HEK293T (cell line): Measurements from ENCODE around the gene SETD5.

ENCODE experiments used
- CTCF ChIA-PET: fragments of 350-600 bp; formaldehyde crosslinking; extraction: SDS; loops from one replicate; lab custom pipeline; 2021; ENCODE audit warnings: antibody characterized with exemption, inconsistent platforms; lab: Yijun Ruan, JAX
- POLR2A ChIA-PET: fragments of 350-600 bp; formaldehyde crosslinking; extraction: SDS; loops from one replicate; lab custom pipeline; 2020; ENCODE audit warnings: antibody characterized with exemption, inconsistent platforms; lab: Yijun Ruan, JAX
- DNase-seq: peaks from one replicate; pipeline ENCODE4 v3.0.0; 2012; ENCODE audit warnings: mixed read lengths; ENCODE audit errors: extremely low spot score
- ARNT ChIP-seq: fragments of 450-650 bp; IDR thresholded peaks from 2 replicates; pipeline ENCODE4 v1.6.1; 2017; ENCODE audit warnings: mild to moderate bottlenecking
- BHLHE40 ChIP-seq: fragments of 450-650 bp; IDR thresholded peaks from 2 replicates; pipeline ENCODE4 v1.6.1; 2016; ENCODE audit warnings: mild to moderate bottlenecking, moderate library complexity, borderline replicate concordance
- CTBP1 ChIP-seq: fragments of 450-650 bp; IDR thresholded peaks from 2 replicates; pipeline ENCODE4 v1.6.1; 2016; ENCODE audit warnings: borderline replicate concordance
- ELF4 ChIP-seq: fragments of 450-650 bp; IDR thresholded peaks from 2 replicates; pipeline ENCODE4 v1.6.1; 2017; ENCODE audit warnings: antibody characterized with exemption
- FOXA1 ChIP-seq: fragments of 450-650 bp; IDR thresholded peaks from 2 replicates; pipeline ENCODE4 v1.6.1; 2016; ENCODE audit warnings: mild to moderate bottlenecking
- FOXK2 ChIP-seq: fragments of 450-650 bp; IDR thresholded peaks from 2 replicates; pipeline ENCODE4 v1.6.1; 2016; ENCODE audit warnings: mild to moderate bottlenecking
- FOXM1 ChIP-seq: fragments of 450-650 bp; IDR thresholded peaks from 2 replicates; pipeline ENCODE4 v1.6.1; 2017; ENCODE audit warnings: mild to moderate bottlenecking, borderline replicate concordance
- HDGF ChIP-seq: fragments of 450-650 bp; IDR thresholded peaks from 2 replicates; pipeline ENCODE4 v1.6.1; 2017; ENCODE audit warnings: antibody characterized with exemption, borderline replicate concordance
- L3MBTL2 ChIP-seq: fragments of 450-650 bp; conservative IDR thresholded peaks from 2 replicates; pipeline ENCODE4 v1.6.1; 2016; ENCODE audit warnings: mild to moderate bottlenecking
- LEF1 ChIP-seq: fragments of 450-650 bp; IDR thresholded peaks from 2 replicates; pipeline ENCODE4 v1.6.1; 2017; ENCODE audit warnings: mild to moderate bottlenecking, borderline replicate concordance
- NFRKB ChIP-seq: fragments of 450-650 bp; IDR thresholded peaks from 2 replicates; pipeline ENCODE4 v1.6.1; 2016; ENCODE audit warnings: mild to moderate bottlenecking, moderate library complexity
- PKNOX1 ChIP-seq: fragments of 450-650 bp; IDR thresholded peaks from 2 replicates; pipeline ENCODE4 v1.6.1; 2016
- SP1 ChIP-seq: fragments of 450-650 bp; IDR thresholded peaks from 2 replicates; pipeline ENCODE4 v1.6.1; 2017
- SUZ12 ChIP-seq: fragments of 450-650 bp; IDR thresholded peaks from 2 replicates; pipeline ENCODE4 v1.6.1; 2016; ENCODE audit warnings: mild to moderate bottlenecking
- TARDBP ChIP-seq: fragments of 450-650 bp; IDR thresholded peaks from 2 replicates; pipeline ENCODE4 v1.6.1; 2016
- ZNF384 ChIP-seq: fragments of 450-650 bp; IDR thresholded peaks from 2 replicates; pipeline ENCODE4 v1.6.1; 2016

SETD5 gene

DNA sequence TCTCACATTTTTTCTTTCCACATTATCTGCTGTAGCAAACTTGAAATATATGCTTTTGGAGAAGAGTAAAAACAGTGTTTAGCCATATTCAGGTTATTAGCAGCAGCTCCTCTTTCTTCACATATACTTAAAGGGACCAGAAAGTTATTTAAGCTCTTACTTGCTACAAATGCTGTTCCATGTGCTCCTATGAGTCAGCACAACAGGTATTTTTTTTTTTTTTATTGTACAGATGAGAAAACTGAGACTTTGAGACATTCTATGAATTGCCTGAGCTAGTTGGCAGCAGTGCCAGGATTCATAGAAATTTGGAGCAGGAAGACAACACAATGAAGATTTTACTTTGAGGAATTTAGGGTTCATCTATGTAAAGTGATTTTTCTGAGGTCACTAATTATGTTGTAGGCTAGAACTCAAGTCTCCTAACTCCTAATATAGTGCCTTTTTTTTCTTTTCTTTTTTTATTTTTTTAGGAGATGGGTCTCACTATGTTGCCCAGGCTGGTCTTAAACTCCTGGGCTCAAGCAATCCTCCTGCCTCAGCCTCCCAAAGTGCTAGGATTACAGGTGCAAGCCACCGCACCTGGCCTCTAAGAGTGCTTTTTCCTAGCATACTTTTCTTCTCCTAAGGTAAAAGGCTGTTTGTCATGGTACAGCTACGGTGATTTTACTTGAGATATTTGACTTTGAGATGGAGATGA, 23.6 kb downstream of the SETD5 start:
- ChIA-PET CTCF (interaction anchor here (0.6 to 1.9 kb wide), 2 partner anchors 18 to 68 kb away, joined by 3 to 11 read pairs; no protein-coding TSS in a partner anchor), POLR2A (interaction anchor here (1.8 to 5.1 kb wide), 2 partner anchors 25 to 58 kb away, joined by 12 to 46 read pairs; partner anchors contain the start of genes SETD5 and THUMPD3)
- no peak for DNase-seq
- no peak for TF ChIP-seq BHLHE40
- TF ChIP-seq ZNF384: 0 out of 2 replicates have a peak, but pooled peaks have one; percentile 28

- ChIA-PET CTCF (no interaction called here), POLR2A (interaction anchor here (1.3 to 5.1 kb wide), 2 partner anchors 27 to 39 kb away, joined by 3 to 46 read pairs; partner anchors contain the start of gene SETD5)
- TF ChIP-seq PKNOX1 (no peak), SUZ12 (no peak), TARDBP (no peak), LEF1 (no peak), SP1 (no peak), FOXA1 (no peak), CTBP1 (no peak), ZNF384 (no peak), ELF4 (no peak), L3MBTL2 (no peak), NFRKB (no peak), ARNT (no peak)
- DNase-seq: peak; percentile 49
Measured at GRCh38 chr3:9422712-9423424, 25.5 kb downstream of the SETD5 start.

- ChIA-PET POLR2A (interaction anchor here (0.6 kb wide), 1 partner anchor 32 kb away, joined by 3 read pairs; no protein-coding TSS in a partner anchor), CTCF (no interaction called here)
- no peak for DNase-seq
- TF ChIP-seq ELF4: no peak
- no peak for TF ChIP-seq L3MBTL2
- no peak for TF ChIP-seq FOXA1
- TF ChIP-seq NFRKB: no peak
- no peak for TF ChIP-seq SUZ12
- no peak for TF ChIP-seq TARDBP
- TF ChIP-seq FOXK2: no peak
- no peak for TF ChIP-seq ZNF384
- no peak for TF ChIP-seq HDGF
- no peak for TF ChIP-seq ARNT
- TF ChIP-seq LEF1: no peak
- TF ChIP-seq FOXM1: no peak
- no peak for TF ChIP-seq CTBP1
- no peak for TF ChIP-seq SP1
- TF ChIP-seq BHLHE40: no peak
- TF ChIP-seq PKNOX1: no peak
Measured at GRCh38 chr3:9428411-9428810, 31.0 kb downstream of the SETD5 start.

- CTCF ChIA-PET: interaction anchor here (1.0 kb wide), 1 partner anchor 77 kb away, joined by 3 read pairs; no protein-coding TSS in a partner anchor
- DNase-seq: no peak
- TF ChIP-seq NFRKB (no peak), FOXA1 (no peak), L3MBTL2 (no peak)
- POLR2A ChIA-PET: interaction anchor here (1.2 to 1.3 kb wide), 2 partner anchors 34 to 68 kb away, joined by 3 to 5 read pairs; partner anchors contain the start of gene THUMPD3
Measured at GRCh38 chr3:9430733-9431132, 33.3 kb downstream of the SETD5 start.

DNA sequence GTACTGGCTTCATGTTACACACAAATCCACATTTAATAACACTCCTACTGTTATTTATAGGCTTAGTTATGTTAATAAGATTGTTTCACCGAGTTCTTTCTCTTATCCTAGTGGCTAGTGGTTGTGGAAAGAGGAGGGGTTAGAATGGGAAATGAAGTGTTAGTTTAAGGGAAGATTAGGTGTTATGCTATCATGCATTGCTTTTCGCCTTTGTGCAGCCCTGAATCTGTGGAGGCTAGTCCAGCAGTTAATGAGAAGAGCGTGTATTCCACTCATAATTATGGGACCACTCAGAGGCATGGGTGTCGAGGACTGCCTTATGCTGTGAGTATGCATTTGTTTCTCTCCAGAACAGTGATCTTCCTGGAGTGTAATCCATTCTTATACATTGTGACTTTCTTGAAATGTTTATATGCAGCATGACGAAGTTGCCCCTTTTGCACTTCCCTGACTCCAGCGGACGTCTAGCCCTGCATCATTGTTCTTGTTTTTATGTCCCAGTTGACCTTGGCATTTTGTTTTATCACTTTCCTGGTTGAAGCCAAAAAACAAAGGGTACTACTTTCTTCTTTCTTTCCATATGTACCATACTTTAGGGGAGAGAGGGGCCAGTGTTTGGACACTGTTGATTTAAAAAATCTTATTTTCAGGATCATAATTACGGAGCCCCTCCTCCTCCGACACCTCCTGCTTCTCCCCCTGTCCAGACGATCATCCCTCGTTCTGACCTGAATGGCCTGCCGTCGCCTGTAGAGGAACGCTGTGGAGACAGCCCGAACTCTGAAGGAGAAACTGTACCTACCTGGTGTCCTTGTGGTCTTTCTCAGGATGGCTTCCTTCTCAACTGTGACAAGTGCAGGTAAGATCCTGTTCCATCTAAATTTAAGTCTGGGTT, 36.5 kb downstream of the SETD5 start:
- TF ChIP-seq HDGF (no peak), TARDBP (no peak), CTBP1 (no peak), ZNF384 (no peak), ARNT (no peak), NFRKB (no peak), FOXA1 (no peak)
- DNase-seq: no peak
- CTCF ChIA-PET: no interaction called here
- POLR2A ChIA-PET: no interaction called here

DNA sequence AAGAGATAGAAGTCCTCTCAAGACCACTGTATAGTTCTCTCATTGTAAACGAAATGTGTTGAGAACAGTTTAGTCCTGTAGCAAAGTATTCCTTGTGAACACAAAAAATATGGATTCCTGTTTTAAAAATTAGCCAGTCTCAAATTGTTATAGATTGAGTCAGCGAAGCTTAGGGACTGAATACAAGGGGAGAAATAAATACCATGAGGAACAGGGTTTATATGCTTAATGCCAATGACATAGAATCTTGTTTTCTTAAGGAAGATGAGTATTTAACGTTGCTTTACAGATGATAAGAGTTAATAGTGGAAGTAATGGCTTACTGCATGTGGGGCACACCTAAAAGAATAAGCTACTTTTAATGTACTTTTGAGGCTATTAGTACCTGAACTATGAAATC, 37.9 kb downstream of the SETD5 start:
- ChIA-PET POLR2A (interaction anchor here (1.6 kb wide), 1 partner anchor 72 kb away, joined by 7 read pairs; the partner anchor contains the start of gene THUMPD3), CTCF (no interaction called here)
- DNase-seq: no peak
- TF ChIP-seq BHLHE40 (no peak), HDGF (no peak), CTBP1 (no peak), ARNT (no peak), FOXM1 (no peak), FOXK2 (no peak), LEF1 (no peak), FOXA1 (no peak), ELF4 (no peak)
